HepG2 (cell line): ENCODE results near the gene AS3MT. TPM values are rescaled to one million over a fixed set of nuclear protein-coding genes. Genes with fewer than 3 reads are reported as not detected.

Experiments
- AKNA ChIP-seq: sonication (generic); formaldehyde crosslinking; IDR thresholded peaks from 2 replicates; pipeline ENCODE4 v1.4.0; 2020; ENCODE audit warnings: missing genetic modification reagents, borderline replicate concordance
- ATAD3A ChIP-seq: sonication (generic); formaldehyde crosslinking; IDR thresholded peaks from 2 replicates; pipeline ENCODE4 v1.4.0; 2020; ENCODE audit warnings: missing genetic modification reagents
- HNF1B ChIP-seq: sonication (generic); formaldehyde crosslinking; IDR thresholded peaks from 2 replicates; pipeline ENCODE4 v1.5.1; 2020; ENCODE audit warnings: mild to moderate bottlenecking, moderate library complexity, missing genetic modification reagents
- MTERF4 ChIP-seq: sonication (generic); formaldehyde crosslinking; IDR thresholded peaks from 2 replicates; pipeline ENCODE4 v1.8.0; 2023; ENCODE audit warnings: mild to moderate bottlenecking, missing genetic modification reagents
- NR0B2 ChIP-seq: sonication (generic); formaldehyde crosslinking; IDR thresholded peaks from 2 replicates; pipeline ENCODE4 v1.4.0; 2020; ENCODE audit warnings: mild to moderate bottlenecking, missing genetic modification reagents
- SP1 ChIP-seq, 2 experiments: fragments of 450-650 bp in 1 of 2; sonication (generic) in 1 of 2; formaldehyde crosslinking in 1 of 2; IDR thresholded peaks; 2 replicates each; pipeline versions ENCODE4 v1.4.0 to v1.6.1; 2016 to 2020; ENCODE audit warnings: missing genetic modification reagents in 1 of 2
- SUZ12 ChIP-seq: fragments of 150-350 bp; IDR thresholded peaks from 2 replicates; pipeline ENCODE4 v1.6.1; 2014; ENCODE audit warnings: low read depth, low read length
- ZNF350 ChIP-seq: sonication (generic); formaldehyde crosslinking; IDR thresholded peaks from 2 replicates; pipeline ENCODE4 v1.4.0; 2020; ENCODE audit warnings: mild to moderate bottlenecking, low read depth, missing genetic modification reagents, borderline replicate concordance
- ZNF703 ChIP-seq: sonication (generic); formaldehyde crosslinking; IDR thresholded peaks from 2 replicates; pipeline ENCODE4 v1.5.1; 2020; ENCODE audit warnings: missing genetic modification reagents, mild to moderate bottlenecking, moderate library complexity, borderline replicate concordance
- ZNF776 ChIP-seq: sonication (generic); formaldehyde crosslinking; IDR thresholded peaks from 2 replicates; pipeline ENCODE4 v1.4.0; 2020; ENCODE audit warnings: mild to moderate bottlenecking, missing genetic modification reagents
- ZNF800 ChIP-seq: sonication (generic); formaldehyde crosslinking; IDR thresholded peaks from 2 replicates; pipeline ENCODE4 v1.4.0; 2020; ENCODE audit warnings: missing genetic modification reagents
- ZSCAN21 ChIP-seq: sonication (generic); formaldehyde crosslinking; IDR thresholded peaks from 2 replicates; pipeline ENCODE4 v1.8.0; 2022; ENCODE audit warnings: mild to moderate bottlenecking, missing genetic modification reagents, moderate library complexity, borderline replicate concordance
- ZSCAN31 ChIP-seq: sonication (generic); formaldehyde crosslinking; IDR thresholded peaks from 2 replicates; pipeline ENCODE4 v1.5.0; 2020; ENCODE audit warnings: low read depth, mild to moderate bottlenecking, missing genetic modification reagents
- ZXDC ChIP-seq: sonication (generic); formaldehyde crosslinking; IDR thresholded peaks from 2 replicates; pipeline ENCODE4 v1.5.0; 2020; ENCODE audit warnings: mild to moderate bottlenecking, missing genetic modification reagents
- polyA plus RNA-seq, 8 experiments: library from polyadenylated mRNA; depleted of rRNA in 3 of 8; stranded (reverse) in 7 of 8; unstranded in 1 of 8; fragments of >200 nt; fragmentation: Illumina TruSeq in 4 of 8; extraction: Trizol in 4 of 8; gene quantifications; 2 replicates each; pipeline versions ENCODE4 v1.2.1 to v1.2.3, GENCODE V29; 2011 to 2016; ENCODE audit warnings: low read depth in 4 of 8, missing spikeins in 1 of 8, mixed read lengths in 1 of 8; ENCODE audit not compliant: insufficient read depth in 1 of 8
- total RNA-seq, 5 experiments: library from RNA; depleted of rRNA; stranded (reverse); fragments of >200 nt; fragmentation: Illumina TruSeq; extraction: Trizol; gene quantifications; 2 replicates each; pipeline ENCODE4 v1.2.3, GENCODE V29; 2016; ENCODE audit warnings: low read depth in 1 of 5

Gene AS3MT
- total and polyA plus RNA-seq, 2 of the 13 experiments (the other 11 are each of a cell fraction or from before 2014, with no cell fraction given), result 8.7 to 17.4 TPM

GRCh38 chr10:102917314-102917961 lies 48.2 kb downstream of the AS3MT start (continued):
- TF ChIP-seq ZSCAN21 (CRISPR knock-in tag), result no peak; the same call in 1 of the 2 replicates
- TF ChIP-seq SUZ12, result no peak
- no peak for TF ChIP-seq SP1 (IDR thresholded peaks at IDR 0.05)
- TF ChIP-seq SP1 (CRISPR knock-in tag; IDR thresholded peaks at IDR 0.05), result no peak
- TF ChIP-seq ZNF800 (CRISPR knock-in tag), result no peak
- TF ChIP-seq MTERF4 (CRISPR knock-in tag), result no peak
- no peak; the same call in 1 of the 2 replicates for TF ChIP-seq ZSCAN31
- TF ChIP-seq AKNA (CRISPR knock-in tag), result no peak
- TF ChIP-seq ATAD3A (CRISPR knock-in tag), result no peak
- peak; percentile 16; the same call in 1 of the 2 replicates for TF ChIP-seq ZNF703 (CRISPR knock-in tag)
- peak; percentile 64; the same call in 1 of the 2 replicates for TF ChIP-seq ZNF350 (CRISPR knock-in tag)
- peak; percentile 75 for TF ChIP-seq HNF1B (CRISPR knock-in tag)
- no peak for TF ChIP-seq ZXDC (CRISPR knock-in tag)
- peak; percentile 67; the same call in 1 of the 2 replicates for TF ChIP-seq ZNF776
- no peak for TF ChIP-seq NR0B2
